ENCODE data around the gene SLC51A. TPM values are rescaled to one million over a fixed set of nuclear protein-coding genes. Genes with fewer than 3 reads are reported as not detected.

The SLC51A gene
- total and polyA plus RNA-seq, 2 of the 8 experiments (the other 6 are each of a cell fraction or from before 2014, with no cell fraction given): 6.3 to 9.8 TPM

DNA sequence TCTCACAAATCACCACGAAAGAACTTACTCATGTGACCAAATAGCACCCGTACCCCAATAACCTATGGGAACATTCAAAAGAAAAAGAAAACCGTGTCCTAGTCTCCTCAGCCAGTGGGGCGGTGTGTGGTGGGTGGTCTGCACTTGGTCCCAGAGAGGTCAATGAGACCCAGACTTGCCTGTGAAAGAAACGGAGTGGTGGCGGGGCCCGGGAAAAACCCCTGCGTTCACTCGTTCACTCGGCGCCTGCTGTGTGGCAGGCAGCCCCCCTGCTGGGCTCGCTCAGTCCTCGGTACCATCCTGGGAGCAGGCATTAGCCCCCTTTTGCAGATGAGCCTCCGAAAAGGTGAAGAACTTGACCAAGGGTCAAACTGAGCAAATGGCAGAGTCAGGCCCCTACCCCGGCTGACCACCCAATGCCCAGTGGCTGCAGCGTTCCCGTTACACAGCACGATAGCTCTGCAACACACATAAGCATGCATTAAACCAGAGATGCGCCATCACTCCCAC is 41.2 kb upstream of the SLC51A start:
- H2BK15ac ChIP-seq (ENCODE audit: low read length): peak overlapping the region; percentile 18; the same call in 1 of the 2 replicates
- no peak overlapping the region for H3K18ac ChIP-seq (ENCODE audit: extremely low read depth, low read length)
- WGBS, 2 experiments (ENCODE audit: extremely low coverage in 1 of 2, insufficient coverage in 1 of 2, insufficient read length in 1 of 2, insufficient replicate concordance in 2 of 2, low coverage in 1 of 2, low lambda C conversion rate in 2 of 2, missing lambda C conversion rate in 1 of 2): 86% methylated on average over 19 of the region's 19 CpGs; no CpG with 5 or more reads in 1 of the 2 experiments
- no peak overlapping the region; a peak in 1 of 4 replicates for H3K4me2 ChIP-seq (ENCODE audit: insufficient read depth in 1 of 2, low read depth in 2 of 2, low read length in 2 of 2)
- no peaks in the 10 kb centered on the region for H3K23me2 ChIP-seq (ENCODE audit: low read depth, low read length)
- no peaks in the 10 kb centered on the region for H3K36me3 ChIP-seq (ENCODE audit: control insufficient read depth in 2 of 4, insufficient read depth in 4 of 4, low read length in 3 of 4)
- H3K9ac ChIP-seq (replicated peaks in 1 of 4; ENCODE audit: extremely low read depth in 1 of 4, low read depth in 3 of 4, low read length in 3 of 4): no peak overlapping the region
- H3K56ac ChIP-seq (replicated peaks; ENCODE audit: insufficient read length, low read depth, low read length): no peak overlapping the region
- peak overlapping the region; percentile 67; the same call in 1 of the 2 replicates for H2AFZ ChIP-seq (ENCODE audit: low read length)
- ChIA-PET POLR2A (ENCODE audit: partially characterized antibody) (no interaction called here), CTCF (ENCODE audit: partially characterized antibody) (no interaction called here)
- H2BK120ac ChIP-seq (replicated peaks; ENCODE audit: low read depth, low read length): no peak overlapping the region
- no peaks in the 10 kb centered on the region for H4K20me1 ChIP-seq (replicated peaks in 1 of 2; ENCODE audit: control insufficient read depth in 1 of 2, insufficient read depth in 2 of 2, low read length in 2 of 2)
- no peaks in the 10 kb centered on the region for H3K27me3 ChIP-seq (replicated peaks in 1 of 4; ENCODE audit: control insufficient read depth in 3 of 4, extremely low read depth in 1 of 4, insufficient read depth in 3 of 4, low read length in 3 of 4)
- H3K4ac ChIP-seq (replicated peaks; ENCODE audit: insufficient read length, low read depth, low read length): no peak overlapping the region
- H4K8ac ChIP-seq (ENCODE audit: extremely low read depth, insufficient read depth, low read length): no peak overlapping the region
- peaks cover 4 to 15% (median 10%) of the 10 kb centered on the region in 4 experiments; a peak in 6 of 7 replicates for H3K4me1 ChIP-seq (replicated peaks in 1 of 4; ENCODE audit: control insufficient read depth in 3 of 4, insufficient read depth in 4 of 4, low read length in 3 of 4)
- no peak overlapping the region for H4K5ac ChIP-seq (ENCODE audit: insufficient read length, low read depth, low read length)
- H3K14ac ChIP-seq (ENCODE audit: insufficient read length): no peak overlapping the region
- H3K4me3 ChIP-seq (ENCODE audit: extremely low read depth in 1 of 4, insufficient read depth in 2 of 4, low read depth in 3 of 4, low read length in 4 of 4): no peak overlapping the region
- H3K27ac ChIP-seq (ENCODE audit: low read depth, low read length): no peak overlapping the region
- no peaks in the 10 kb centered on the region for H3K79me2 ChIP-seq (ENCODE audit: control insufficient read depth in 1 of 2, insufficient read depth in 2 of 2, low read length in 2 of 2)
- H2BK5ac ChIP-seq (ENCODE audit: low read depth, low read length): no peak overlapping the region; the same call in 1 of the 2 replicates
- H2BK12ac ChIP-seq (ENCODE audit: low read depth, low read length): no peak overlapping the region
- no peak overlapping the region for H2AK5ac ChIP-seq (ENCODE audit: low read depth, low read length)
- no peak overlapping the region for H3K23ac ChIP-seq (ENCODE audit: insufficient read length)
- no peaks in the 10 kb centered on the region for H3K9me3 ChIP-seq (ENCODE audit: insufficient read depth in 2 of 2, low read depth in 1 of 2, low read length in 1 of 2)
- FAIRE-seq: no peak
- no peak overlapping the region for H4K91ac ChIP-seq (replicated peaks; ENCODE audit: insufficient read length, low read length)
- no peak overlapping the region for H2BK20ac ChIP-seq (ENCODE audit: low read length)
- H3K79me1 ChIP-seq (ENCODE audit: low read depth, low read length): no peaks in the 10 kb centered on the region
- no peak for DNase-seq (ENCODE audit: low read depth in 1 of 2, low spot score in 2 of 2)
- TF ChIP-seq CHD1 (IDR thresholded peaks at IDR 0.05; ENCODE audit: low read depth, low read length) (no peak), RBBP5 (IDR thresholded peaks at IDR 0.05; ENCODE audit: borderline replicate concordance, low read depth, low read length) (no peak), BRCA1 (IDR thresholded peaks at IDR 0.05; ENCODE audit: low read depth, low read length) (no peak), POU5F1 (IDR thresholded peaks at IDR 0.05; ENCODE audit: low read depth, low read length) (no peak), SIX5 (IDR thresholded peaks at IDR 0.05; ENCODE audit: low read depth, low read length) (no peak), CREB1 (IDR thresholded peaks at IDR 0.05) (no peak), GABPA (IDR thresholded peaks at IDR 0.05; ENCODE audit: borderline replicate concordance, insufficient read depth, low read length) (no peak), MAFK (IDR thresholded peaks at IDR 0.05; ENCODE audit: low read depth, low read length) (no peak), JUN (IDR thresholded peaks at IDR 0.05; ENCODE audit: low read depth, low read length) (no peak), PHF8 (conservative IDR thresholded peaks at IDR 0.05; ENCODE audit: low read depth, low read length) (no peak)
